Breast epithelium (tissue), 3 donors: Measurements from ENCODE around the gene CLK3.

Experiments
- POLR2AphosphoS5 ChIP-seq, 3 donors: sonication (generic); formaldehyde crosslinking; IDR thresholded peaks; one replicate each; pipeline ENCODE4 v1.6.1; 2017; ENCODE audit warnings: antibody characterized with exemption in 3 of 3
- TF ChIP-seq, protein P1 (sequence below), 3 donors: fragments of 450-650 bp; IDR thresholded peaks; one replicate each; pipeline ENCODE4 v1.5.1; 2016 to 2017; ENCODE audit warnings: antibody characterized with exemption in 3 of 3, mild to moderate bottlenecking in 3 of 3, moderate library complexity in 3 of 3

DNA sequence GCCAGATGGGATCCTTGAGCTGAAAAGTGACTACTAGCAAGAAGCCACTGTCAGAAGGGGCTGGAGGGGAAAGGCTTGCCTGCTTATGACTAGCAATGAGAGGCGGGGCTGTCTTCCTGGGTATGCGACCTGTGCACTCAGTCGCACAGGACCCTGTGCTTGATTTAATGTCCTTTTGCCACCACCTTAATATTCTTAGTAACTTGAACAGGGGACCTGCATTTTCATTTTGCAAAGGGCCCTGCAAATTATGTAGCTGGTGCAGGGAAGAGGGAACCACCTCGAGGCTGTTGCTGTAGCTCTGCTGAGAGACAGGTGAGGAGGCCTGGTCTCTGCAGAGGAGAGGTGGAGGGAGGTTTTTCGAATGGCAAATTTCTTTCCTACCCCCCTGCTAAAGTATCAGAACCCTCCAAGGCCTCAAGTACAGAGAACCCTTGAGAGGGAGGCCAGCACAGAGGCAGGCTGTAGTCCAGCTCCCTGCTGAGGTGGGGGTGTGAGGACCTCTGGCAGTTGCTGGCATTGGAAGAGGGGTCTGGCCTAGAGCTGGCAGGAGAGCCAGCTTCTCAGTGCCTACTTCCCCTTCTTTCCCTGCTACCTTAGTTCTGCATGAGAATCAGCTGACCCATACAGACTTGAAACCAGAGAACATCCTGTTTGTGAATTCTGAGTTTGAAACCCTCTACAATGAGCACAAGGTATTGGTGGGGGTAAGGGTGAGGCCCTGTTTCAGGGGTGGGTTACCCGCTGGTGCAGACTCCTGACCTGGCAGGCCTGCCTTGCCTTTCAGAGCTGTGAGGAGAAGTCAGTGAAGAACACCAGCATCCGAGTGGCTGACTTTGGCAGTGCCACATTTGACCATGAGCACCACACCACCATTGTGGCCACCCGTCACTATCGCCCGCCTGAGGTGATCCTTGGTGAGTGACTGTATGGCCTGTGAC lies 11.4 kb downstream of the CLK3 start:
- TF ChIP-seq POLR2AphosphoS5 (IDR thresholded peaks at IDR 0.05): no peak
- TF ChIP-seq, protein P1, sequence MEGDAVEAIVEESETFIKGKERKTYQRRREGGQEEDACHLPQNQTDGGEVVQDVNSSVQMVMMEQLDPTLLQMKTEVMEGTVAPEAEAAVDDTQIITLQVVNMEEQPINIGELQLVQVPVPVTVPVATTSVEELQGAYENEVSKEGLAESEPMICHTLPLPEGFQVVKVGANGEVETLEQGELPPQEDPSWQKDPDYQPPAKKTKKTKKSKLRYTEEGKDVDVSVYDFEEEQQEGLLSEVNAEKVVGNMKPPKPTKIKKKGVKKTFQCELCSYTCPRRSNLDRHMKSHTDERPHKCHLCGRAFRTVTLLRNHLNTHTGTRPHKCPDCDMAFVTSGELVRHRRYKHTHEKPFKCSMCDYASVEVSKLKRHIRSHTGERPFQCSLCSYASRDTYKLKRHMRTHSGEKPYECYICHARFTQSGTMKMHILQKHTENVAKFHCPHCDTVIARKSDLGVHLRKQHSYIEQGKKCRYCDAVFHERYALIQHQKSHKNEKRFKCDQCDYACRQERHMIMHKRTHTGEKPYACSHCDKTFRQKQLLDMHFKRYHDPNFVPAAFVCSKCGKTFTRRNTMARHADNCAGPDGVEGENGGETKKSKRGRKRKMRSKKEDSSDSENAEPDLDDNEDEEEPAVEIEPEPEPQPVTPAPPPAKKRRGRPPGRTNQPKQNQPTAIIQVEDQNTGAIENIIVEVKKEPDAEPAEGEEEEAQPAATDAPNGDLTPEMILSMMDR (IDR thresholded peaks at IDR 0.05): no peak
